Ectodermal cell (in vitro differentiated cells): Measurements from ENCODE around the gene TMIE.

Experiments
- H3K27ac ChIP-seq: 2 replicates; pipeline ENCODE4 v1.7.0; 2013; ENCODE audit warnings: mild to moderate bottlenecking, low read depth, low read length; ENCODE audit not compliant: insufficient read depth, poor library complexity, severe bottlenecking
- H3K27me3 ChIP-seq: 2 replicates; pipeline ENCODE4 v1.7.0; 2013; ENCODE audit warnings: mild to moderate bottlenecking, low read length; ENCODE audit not compliant: insufficient read depth, control insufficient read depth, poor library complexity, severe bottlenecking
- H3K36me3 ChIP-seq: one replicate; pipeline ENCODE4 v1.7.0; 2013; ENCODE audit warnings: low read length; ENCODE audit not compliant: control insufficient read depth, insufficient read depth
- H3K4me1 ChIP-seq: one replicate; pipeline ENCODE4 v1.7.0; 2013; ENCODE audit warnings: low read length; ENCODE audit not compliant: control insufficient read depth, insufficient read depth
- H3K4me3 ChIP-seq: 2 replicates; pipeline ENCODE4 v1.7.0; 2013; ENCODE audit warnings: low read depth, low read length, control low read depth; ENCODE audit not compliant: insufficient read depth
- H3K9me3 ChIP-seq: 2 replicates; pipeline ENCODE4 v1.7.0; 2013; ENCODE audit warnings: mild to moderate bottlenecking, low read length, moderate library complexity; ENCODE audit not compliant: control insufficient read depth
- WGBS, 2 experiments: methylation state at CpG; one replicate each; pipeline ENCODE4 v1.1.7; 2013; ENCODE audit warnings: missing lambda C conversion rate in 2 of 2; 5-methylcytosine and 5-hydroxymethylcytosine counted together

The TMIE gene

GRCh38 chr3:46714728-46715506 is 13.7 kb downstream of the TMIE start:
- no peaks in the 10 kb centered on the region for H3K4me1 ChIP-seq
- H3K9me3 ChIP-seq = no peaks in the 10 kb centered on the region
- H3K4me3 ChIP-seq = no peak overlapping the region
- WGBS, 2 experiments = 84 to 90% methylated on average over 10 of the region's 10 CpGs
- no peaks in the 10 kb centered on the region for H3K36me3 ChIP-seq
- no peaks in the 10 kb centered on the region for H3K27me3 ChIP-seq
- no peak overlapping the region for H3K27ac ChIP-seq

- no peak overlapping the region for H3K4me3 ChIP-seq
- H3K9me3 ChIP-seq = no peaks in the 10 kb centered on the region
- no peaks in the 10 kb centered on the region for H3K27me3 ChIP-seq
- H3K36me3 ChIP-seq = no peaks in the 10 kb centered on the region
- no peak overlapping the region for H3K27ac ChIP-seq
- 94 to 95% methylated on average over 11 of the region's 11 CpGs for WGBS, 2 experiments
- H3K4me1 ChIP-seq = no peaks in the 10 kb centered on the region
Measured at GRCh38 chr3:46715507-46716175, 14.4 kb downstream of the TMIE start.

DNA sequence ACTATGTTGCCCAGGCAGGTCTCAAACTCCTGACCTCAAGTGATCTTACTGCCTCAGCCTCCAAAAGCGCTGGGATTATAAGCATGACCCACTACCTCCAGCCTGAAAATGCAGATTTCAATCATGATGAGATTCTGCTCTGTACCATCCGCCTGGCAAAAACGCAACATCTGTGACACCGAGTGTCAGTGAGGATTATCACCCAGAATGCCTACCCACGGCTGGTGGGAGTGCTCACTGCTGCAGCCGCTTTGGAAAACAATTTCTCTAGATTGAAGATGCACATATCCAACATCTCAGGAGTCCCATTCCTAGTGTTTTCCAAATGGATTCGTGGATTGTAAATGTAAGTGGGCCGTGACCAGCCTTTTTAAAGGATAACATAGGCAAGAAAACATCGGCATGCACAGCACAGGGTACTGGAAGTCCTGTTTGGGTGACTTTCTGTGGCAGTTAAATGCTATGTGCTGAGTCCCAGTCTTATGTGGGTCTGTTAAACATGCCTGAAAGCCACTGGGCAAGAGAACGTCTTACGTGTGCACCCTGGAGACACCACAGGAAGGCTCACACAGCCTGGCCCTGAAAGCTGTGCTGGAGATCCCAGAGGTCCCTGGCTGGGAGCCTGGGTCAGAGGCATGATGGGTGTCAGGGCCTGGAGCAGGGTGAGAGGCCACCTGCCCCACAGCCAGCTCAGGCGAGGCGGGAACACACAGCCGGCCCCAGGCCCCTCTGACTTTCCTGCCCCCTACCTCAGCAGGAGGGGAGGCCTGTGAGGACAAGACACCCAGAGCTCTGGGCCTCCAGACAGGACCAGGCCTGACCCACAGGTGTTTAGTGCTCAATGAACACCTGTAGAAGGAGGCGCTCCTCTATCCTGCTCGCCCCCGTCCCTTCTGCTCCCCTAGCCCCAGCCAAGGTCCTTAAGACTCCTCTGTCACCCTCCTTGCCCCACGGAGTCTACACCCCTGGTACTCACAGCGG is 15.6 kb downstream of the TMIE start:
- WGBS, 2 experiments = 91 to 92% methylated on average over 19 of the region's 19 CpGs
- no peaks in the 10 kb centered on the region for H3K36me3 ChIP-seq
- H3K4me1 ChIP-seq = no peaks in the 10 kb centered on the region
- no peak overlapping the region for H3K4me3 ChIP-seq
- H3K27ac ChIP-seq = no peak overlapping the region
- H3K9me3 ChIP-seq = no peaks in the 10 kb centered on the region
- H3K27me3 ChIP-seq = no peaks in the 10 kb centered on the region

DNA sequence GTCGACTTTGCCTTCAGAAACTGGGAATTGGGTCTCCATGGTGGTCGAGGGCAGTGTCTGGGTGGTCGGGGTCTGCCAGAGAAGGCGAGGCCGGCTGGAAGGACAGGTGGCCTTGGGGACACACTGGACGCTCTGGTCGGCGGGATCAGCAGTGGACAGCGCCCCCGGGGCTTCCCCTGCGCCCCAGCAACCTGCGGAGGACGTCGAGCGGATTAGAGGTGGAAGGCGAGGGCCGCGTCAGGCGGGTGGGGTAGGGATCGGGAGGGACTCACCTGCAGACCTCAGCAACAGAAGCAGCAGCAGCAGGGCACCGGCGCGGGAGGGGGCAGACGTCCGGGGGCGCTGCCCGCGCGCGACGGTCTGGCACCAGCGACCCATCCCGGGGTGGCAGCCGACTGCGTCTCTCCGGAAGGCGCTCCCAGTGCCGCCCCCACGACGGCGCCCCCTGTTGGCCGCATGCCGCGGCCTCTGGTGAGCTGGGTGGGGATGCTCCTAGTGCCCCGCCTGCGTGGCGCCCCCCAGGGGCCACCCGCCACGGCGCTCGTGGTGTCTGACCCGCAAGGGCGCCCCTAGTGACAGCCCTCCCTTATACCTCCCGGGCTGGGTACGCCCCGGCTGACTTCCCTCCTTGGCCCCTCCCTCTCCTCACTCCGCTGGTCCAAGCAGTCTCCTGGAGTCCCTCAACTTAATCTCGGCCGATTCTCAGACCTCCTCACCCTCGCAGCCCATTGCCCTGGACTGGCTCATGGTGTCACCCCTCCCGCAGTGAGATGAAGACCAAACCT is 16.4 kb downstream of the TMIE start, which contains the start of gene PRSS50:
TSS of gene PRSS50 (minus strand) at position 423 of the 785 bp plus-strand sequence. CDS start at position 378, 45 bp downstream.
- Histone ChIP-seq H3K4me3 (no peak within 1 kb of the TSS), H3K27me3 (no peaks in the 10 kb centered on the region), H3K36me3 (no peaks in the 10 kb centered on the region), H3K9me3 (no peaks in the 10 kb centered on the region), H3K27ac (no peak within 1 kb of the TSS), H3K4me1 (no peaks in the 10 kb centered on the region)
- WGBS, 2 experiments = 93 to 94% methylated on average over 61 of the region's 61 CpGs

- Histone ChIP-seq H3K9me3 (no peaks in the 10 kb centered on the region), H3K4me3 (no peak overlapping the region), H3K27me3 (no peaks in the 10 kb centered on the region), H3K4me1 (no peaks in the 10 kb centered on the region), H3K36me3 (no peaks in the 10 kb centered on the region), H3K27ac (no peak overlapping the region)
- 89 to 98% methylated on average over 2 of the region's 2 CpGs for WGBS, 2 experiments
Measured at GRCh38 chr3:46719044-46719565, 17.9 kb downstream of the TMIE start.

- Histone ChIP-seq H3K27ac (no peak overlapping the region), H3K4me1 (no peaks in the 10 kb centered on the region), H3K4me3 (no peak overlapping the region), H3K27me3 (no peaks in the 10 kb centered on the region), H3K9me3 (no peaks in the 10 kb centered on the region), H3K36me3 (no peaks in the 10 kb centered on the region)
- WGBS, 2 experiments = 81 to 89% methylated on average over 3 to 4 of the region's 4 CpGs
Measured at GRCh38 chr3:46719735-46720271, 18.6 kb downstream of the TMIE start.

- H3K4me1 ChIP-seq = no peaks in the 10 kb centered on the region
- no peak overlapping the region for H3K27ac ChIP-seq
- 94 to 98% methylated on average over 2 of the region's 2 CpGs for WGBS, 2 experiments
- no peaks in the 10 kb centered on the region for H3K9me3 ChIP-seq
- no peaks in the 10 kb centered on the region for H3K27me3 ChIP-seq
- no peaks in the 10 kb centered on the region for H3K36me3 ChIP-seq
- no peak overlapping the region for H3K4me3 ChIP-seq
Measured at GRCh38 chr3:46721009-46721408, 19.8 kb downstream of the TMIE start.

GRCh38 chr3:46722443-46722842 is 21.3 kb downstream of the TMIE start:
- Histone ChIP-seq H3K27me3 (no peaks in the 10 kb centered on the region), H3K27ac (no peak overlapping the region), H3K36me3 (no peaks in the 10 kb centered on the region), H3K9me3 (no peaks in the 10 kb centered on the region), H3K4me1 (no peaks in the 10 kb centered on the region), H3K4me3 (no peak overlapping the region)
- 89 to 94% methylated on average over 5 of the region's 5 CpGs for WGBS, 2 experiments

DNA sequence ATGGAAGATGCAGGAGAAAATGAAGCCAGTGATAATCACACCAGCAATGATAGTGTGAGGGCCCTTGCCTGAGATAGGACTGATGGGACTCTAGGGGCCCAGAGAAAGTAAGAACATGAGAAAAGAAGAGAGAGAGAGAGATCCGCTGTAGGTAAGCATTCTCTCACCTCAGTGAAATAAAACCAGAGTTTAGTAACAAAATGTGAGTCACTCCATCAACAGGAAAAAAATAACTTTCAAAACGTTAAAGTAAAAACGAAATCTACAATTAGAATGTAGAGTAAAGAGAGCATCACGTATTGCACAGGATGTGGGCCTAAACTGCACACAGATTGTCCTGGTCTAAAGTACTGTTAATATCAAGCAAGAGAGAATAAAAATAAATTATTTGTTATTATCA is 23.2 kb downstream of the TMIE start:
- WGBS, 2 experiments = 97 to 98% methylated on average over 4 of the region's 4 CpGs
- no peaks in the 10 kb centered on the region for H3K4me1 ChIP-seq
- H3K9me3 ChIP-seq = no peaks in the 10 kb centered on the region
- H3K4me3 ChIP-seq = no peak overlapping the region
- no peaks in the 10 kb centered on the region for H3K27me3 ChIP-seq
- no peak overlapping the region for H3K27ac ChIP-seq
- no peaks in the 10 kb centered on the region for H3K36me3 ChIP-seq
